GM12878 (cell line): Measurements from ENCODE around the gene PGLYRP3. TPM values are rescaled to one million over a fixed set of nuclear protein-coding genes. Genes with fewer than 3 reads are reported as not detected.

Experiments used
- ATAC-seq: fragments of 200-7000 bp; cut with Tn5 transposase; 3 replicates; pipeline ENCODE4 v1.9.1; 2020; ENCODE audit warnings: mild to moderate bottlenecking, moderate library complexity
- BruUV-seq: library from RNA; stranded (reverse); fragments of 400-500 nt; replicated peaks from 2 replicates; lab custom pipeline; 2021; lab: Mats Ljungman, UMichigan
- CTCF ChIA-PET: fragments of 300-600 bp; sonication (Branson Sonifier 250); formaldehyde crosslinking; extraction: SDS; loops from one replicate; lab custom pipeline; 2021; ENCODE audit warnings: inconsistent platforms; lab: Yijun Ruan, JAX
- POLR2A ChIA-PET: fragments of 350-600 bp; formaldehyde crosslinking; extraction: SDS; loops from one replicate; lab custom pipeline; 2021; ENCODE audit warnings: inconsistent platforms; lab: Charles Lee
- RAD21 ChIA-PET: fragments of 300-600 bp; sonication (Branson Sonifier 250); formaldehyde crosslinking; loops from one replicate; lab custom pipeline; 2023; ENCODE audit warnings: antibody characterized with exemption; ENCODE audit not compliant: unreplicated experiment; lab: Charles Lee
- SMC1A ChIA-PET: fragments of 300-600 bp; sonication (Branson Sonifier 250); formaldehyde crosslinking; loops from one replicate; lab custom pipeline; 2023; ENCODE audit not compliant: unreplicated experiment, uncharacterized antibody; lab: Charles Lee
- DNase-seq: peaks from one replicate; pipeline ENCODE4 v3.0.0-alpha.2; 2011; ENCODE audit warnings: low read depth, low spot score
- FAIRE-seq: peaks from 3 replicates; lab custom pipeline; 2011; peaks lifted over from hg19 to GRCh38; lab: Jason Lieb, UNC
- H2AFZ ChIP-seq: 2 replicates; pipeline ENCODE4 v1.6.0; 2011; ENCODE audit warnings: low read depth, low read length, control low read depth; ENCODE audit not compliant: control insufficient read depth
- H3K27ac ChIP-seq: 2 replicates; pipeline ENCODE4 v1.5.1; 2011; ENCODE audit warnings: control low read depth; ENCODE audit not compliant: control insufficient read depth, insufficient read depth
- H3K27me3 ChIP-seq, 2 experiments: replicated peaks in 1 of 2; 2 replicates each; pipeline versions ENCODE4 v1.6.0 to v1.6.1; 2011; ENCODE audit warnings: low read length in 1 of 2; ENCODE audit not compliant: control insufficient read depth in 2 of 2, insufficient read depth in 2 of 2
- H3K36me3 ChIP-seq, 2 experiments: 2 replicates each; pipeline ENCODE4 v1.5.1; 2011; ENCODE audit warnings: low read length in 1 of 2; ENCODE audit not compliant: control insufficient read depth in 2 of 2, insufficient read depth in 2 of 2
- H3K4me1 ChIP-seq: 2 replicates; pipeline ENCODE4 v1.6.1; 2011; ENCODE audit warnings: mild to moderate bottlenecking, low read length, moderate library complexity, mixed read lengths; ENCODE audit not compliant: control insufficient read depth, insufficient read depth
- H3K4me2 ChIP-seq: 2 replicates; pipeline ENCODE4 v1.6.0; 2011; ENCODE audit warnings: control low read depth; ENCODE audit not compliant: control insufficient read depth, insufficient read depth
- H3K4me3 ChIP-seq: fragments of 200-600 bp; sonication (generic); 2 replicates; pipeline ENCODE4 v1.5.1; 2016
- H3K79me2 ChIP-seq: 2 replicates; pipeline ENCODE4 v1.6.0; 2011; ENCODE audit warnings: low read length; ENCODE audit not compliant: control insufficient read depth, insufficient read depth
- H3K9ac ChIP-seq: 2 replicates; pipeline ENCODE4 v1.8.0; 2011; ENCODE audit warnings: low read length, control low read depth, mixed read lengths; ENCODE audit not compliant: control insufficient read depth, insufficient read depth
- H3K9me3 ChIP-seq: replicated peaks from 3 replicates; pipeline ENCODE4 v1.5.1; 2011; ENCODE audit warnings: mild to moderate bottlenecking, low read length; ENCODE audit not compliant: control insufficient read depth, insufficient read depth
- H4K20me1 ChIP-seq: 2 replicates; pipeline ENCODE4 v1.6.0; 2011; ENCODE audit not compliant: control insufficient read depth, insufficient read depth
- BRCA1 ChIP-seq: IDR thresholded peaks from 2 replicates; pipeline ENCODE4 v1.6.1; 2011; ENCODE audit warnings: low read depth, low read length, improper control_type of control experiment
- MYB ChIP-seq: fragments of 150-350 bp; IDR thresholded peaks from 2 replicates; pipeline ENCODE4 v1.6.1; 2014; ENCODE audit warnings: mild to moderate bottlenecking, low read depth, low read length, borderline replicate concordance
- NR2C1 ChIP-seq: fragments of 450-650 bp; IDR thresholded peaks from 2 replicates; pipeline ENCODE4 v1.6.1; 2017; ENCODE audit warnings: antibody characterized with exemption, mild to moderate bottlenecking, moderate library complexity
- NR2C2 ChIP-seq: IDR thresholded peaks from 2 replicates; pipeline ENCODE4 v1.6.1; 2011; ENCODE audit warnings: borderline replicate concordance, low read depth; ENCODE audit not compliant: control insufficient read depth, insufficient read length
- PML ChIP-seq: IDR thresholded peaks from 2 replicates; pipeline ENCODE4 v1.6.1; 2012; ENCODE audit warnings: low read length, inconsistent platforms
- RUNX3 ChIP-seq: IDR thresholded peaks from 2 replicates; pipeline ENCODE4 v1.6.1; 2012; ENCODE audit warnings: low read length, inconsistent platforms
- SIX5 ChIP-seq: IDR thresholded peaks from 2 replicates; pipeline ENCODE4 v1.6.1; 2011; ENCODE audit warnings: mild to moderate bottlenecking, low read depth, low read length, moderate library complexity; ENCODE audit not compliant: severe bottlenecking
- SP1 ChIP-seq: IDR thresholded peaks from one replicate; pipeline ENCODE4 v1.6.1; 2011; ENCODE audit warnings: low read depth, low read length
- ZNF217 ChIP-seq: fragments of 450-650 bp; IDR thresholded peaks from 2 replicates; pipeline ENCODE4 v1.6.1; 2017; ENCODE audit warnings: antibody characterized with exemption, mild to moderate bottlenecking
- WGBS: methylation state at CpG from one replicate; pipeline ENCODE4 v1.1.6; 2016; ENCODE audit warnings: low lambda C conversion rate; ENCODE audit not compliant: insufficient replicate concordance, insufficient coverage; ENCODE audit errors: missing lambda C conversion rate; 5-methylcytosine and 5-hydroxymethylcytosine counted together
- in situ Hi-C: fragments of 300-500 bp; cut with MboI; formaldehyde crosslinking; loops from 9 replicates; pipeline ENCODE4 v1.14.3; 2018; ENCODE audit warnings: mixed read lengths
- intact Hi-C: fragments of 100-400 bp; cut with micrococcal nuclease; formaldehyde crosslinking; loops from one replicate; pipeline ENCODE4 v1.14.2; 2022; ENCODE audit not compliant: unreplicated experiment
- polyA plus RNA-seq, 11 experiments: library from polyadenylated mRNA; depleted of rRNA in 4 of 11; unstranded in 6 of 11; stranded (reverse) in 5 of 11; fragments of >200 nt; fragmentation: Nextera tagmentation in 4 of 11; fragmentation: Illumina TruSeq in 1 of 11; extraction: Ambion mirVana in 4 of 11; extraction: Trizol in 1 of 11; gene quantifications; 1 replicate in 1 of 11; 2 replicates in 10 of 11; pipeline versions ENCODE4 v1.2.1 to v1.2.3, GENCODE V29; 2011 to 2016; ENCODE audit warnings: inconsistent platforms in 2 of 11, missing spikeins in 2 of 11, low read depth in 1 of 11
- total RNA-seq, 4 experiments: library from RNA; depleted of rRNA in 3 of 4; stranded (reverse); fragments of >200 nt in 3 of 4; fragmentation: Illumina TruSeq in 1 of 4; extraction: Trizol in 1 of 4; gene quantifications; 2 replicates each; pipeline versions ENCODE4 v1.2.1 to v1.2.3, GENCODE V29; 2013 to 2021
- TF ChIP-seq, protein P1 (sequence below): IDR thresholded peaks from 2 replicates; pipeline ENCODE4 v1.6.1; 2011; ENCODE audit warnings: mild to moderate bottlenecking, low read depth, low read length, moderate library complexity; ENCODE audit not compliant: insufficient replicate concordance
- TF ChIP-seq, protein P2 (sequence below): fragments of 150-350 bp; IDR thresholded peaks from 2 replicates; pipeline ENCODE4 v1.6.1; 2014; ENCODE audit warnings: mild to moderate bottlenecking, low read depth, low read length

PGLYRP3 gene
- total and polyA plus RNA-seq, 10 of the 15 experiments (the other 5 are each of a cell fraction or from before 2014, with no cell fraction given): 0.10 to 0.49 (median 0.18) TPM; not detected in 7

- H3K79me2 ChIP-seq: no peaks in the 10 kb centered on the region
- SMC1A ChIA-PET: interaction anchor here (1.1 kb wide), 1 partner anchor 74 kb away, joined by 3 read pairs; no protein-coding TSS in a partner anchor
- intact Hi-C loops (no loop called here), in situ Hi-C loops (no loop called here)
- no peaks in the 10 kb centered on the region for H3K36me3 ChIP-seq
- H3K4me2 ChIP-seq: no peak overlapping the region
- no peak overlapping the region for H3K27ac ChIP-seq
- RAD21 ChIA-PET: no interaction called here
- 36% methylated on average over 10 of the region's 10 CpGs for WGBS
- no peak overlapping the region for H3K9ac ChIP-seq
- DNase-seq: no peak
- no peak for ATAC-seq
- no peaks in the 10 kb centered on the region for H3K4me1 ChIP-seq
- no peaks in the 10 kb centered on the region; a peak in 1 of 4 replicates for H3K27me3 ChIP-seq
- CTCF ChIA-PET: no interaction called here
- H3K4me3 ChIP-seq: no peak overlapping the region
- no peak overlapping the region for H2AFZ ChIP-seq
- H3K9me3 ChIP-seq: no peaks in the 10 kb centered on the region; the same call in 2 of the 3 replicates
- BruUV-seq: no TSS peak
- TF ChIP-seq ZNF217: no peak
- TF ChIP-seq SP1: no peak
- TF ChIP-seq SIX5: no peak
- no peak for TF ChIP-seq NR2C2
- no peak for TF ChIP-seq NR2C1
- TF ChIP-seq MYB: no peak
- TF ChIP-seq PML: no peak
- no peak for TF ChIP-seq BRCA1
- TF ChIP-seq RUNX3: no peak
- TF ChIP-seq, protein P1, sequence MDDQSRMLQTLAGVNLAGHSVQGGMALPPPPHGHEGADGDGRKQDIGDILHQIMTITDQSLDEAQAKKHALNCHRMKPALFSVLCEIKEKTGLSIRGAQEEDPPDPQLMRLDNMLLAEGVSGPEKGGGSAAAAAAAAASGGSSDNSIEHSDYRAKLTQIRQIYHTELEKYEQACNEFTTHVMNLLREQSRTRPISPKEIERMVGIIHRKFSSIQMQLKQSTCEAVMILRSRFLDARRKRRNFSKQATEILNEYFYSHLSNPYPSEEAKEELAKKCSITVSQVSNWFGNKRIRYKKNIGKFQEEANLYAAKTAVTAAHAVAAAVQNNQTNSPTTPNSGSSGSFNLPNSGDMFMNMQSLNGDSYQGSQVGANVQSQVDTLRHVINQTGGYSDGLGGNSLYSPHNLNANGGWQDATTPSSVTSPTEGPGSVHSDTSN: no peak
- TF ChIP-seq, protein P2, sequence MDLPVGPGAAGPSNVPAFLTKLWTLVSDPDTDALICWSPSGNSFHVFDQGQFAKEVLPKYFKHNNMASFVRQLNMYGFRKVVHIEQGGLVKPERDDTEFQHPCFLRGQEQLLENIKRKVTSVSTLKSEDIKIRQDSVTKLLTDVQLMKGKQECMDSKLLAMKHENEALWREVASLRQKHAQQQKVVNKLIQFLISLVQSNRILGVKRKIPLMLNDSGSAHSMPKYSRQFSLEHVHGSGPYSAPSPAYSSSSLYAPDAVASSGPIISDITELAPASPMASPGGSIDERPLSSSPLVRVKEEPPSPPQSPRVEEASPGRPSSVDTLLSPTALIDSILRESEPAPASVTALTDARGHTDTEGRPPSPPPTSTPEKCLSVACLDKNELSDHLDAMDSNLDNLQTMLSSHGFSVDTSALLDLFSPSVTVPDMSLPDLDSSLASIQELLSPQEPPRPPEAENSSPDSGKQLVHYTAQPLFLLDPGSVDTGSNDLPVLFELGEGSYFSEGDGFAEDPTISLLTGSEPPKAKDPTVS: no peak
- no peaks in the 10 kb centered on the region for H4K20me1 ChIP-seq
- no peak for FAIRE-seq
- POLR2A ChIA-PET: no interaction called here
Measured at GRCh38 chr1:153307221-153307600, 5.5 kb downstream of the PGLYRP3 start.
